Mucosa of descending colon (tissue), 3 donors: Measurements from ENCODE around the gene SAFB. TPM values are rescaled to one million over a fixed set of nuclear protein-coding genes. Genes with fewer than 3 reads are reported as not detected.

Source experiments
- ATAC-seq: fragments of 200-7000 bp; cut with Tn5 transposase; one replicate; pipeline ENCODE4 v1.9.1; 2020; ENCODE audit warnings: mild to moderate bottlenecking, moderate library complexity
- DNase-seq, 3 donors: peaks; one replicate each; pipeline ENCODE4 v3.0.0-alpha.2; 2020
- H3K36me3 ChIP-seq: fragments of 200-600 bp; one replicate; pipeline ENCODE4 v1.8.0; 2021; ENCODE audit warnings: low read depth, mild to moderate bottlenecking
- H3K4me1 ChIP-seq: fragments of 200-600 bp; one replicate; pipeline ENCODE4 v1.8.0; 2021; ENCODE audit warnings: low read depth, mild to moderate bottlenecking
- H3K4me3 ChIP-seq: fragments of 200-600 bp; one replicate; pipeline ENCODE4 v1.8.0; 2021; ENCODE audit warnings: mild to moderate bottlenecking
- H3K9me3 ChIP-seq: fragments of 200-600 bp; one replicate; pipeline ENCODE4 v1.8.0; 2021; ENCODE audit warnings: mild to moderate bottlenecking
- CTCF ChIP-seq: fragments of 200-600 bp; IDR thresholded peaks from one replicate; pipeline ENCODE4 v1.8.0; 2022; ENCODE audit warnings: antibody characterized with exemption, mild to moderate bottlenecking
- intact Hi-C, 2 donors: fragments of 100-400 bp; cut with DNase I in 1 of 2; cut with micrococcal nuclease in 1 of 2; formaldehyde crosslinking; loops; one replicate each; pipeline versions ENCODE4 v1.11.0 to v1.11.1; 2022; cut with DNase I, micrococcal nuclease
- total RNA-seq, 3 donors: library from RNA; stranded (reverse); fragmentation: NEBNext Ultra II Directional in 2 of 3; extraction: Animal tissue kit (Norgen Biotek cat#: 25700) in 2 of 3; gene quantifications; one replicate each; pipeline versions ENCODE4 v1.2.1 to v1.2.4, GENCODE V29; 2021 to 2023
- donor health status: DM: no; HTN: no; CAD: no; lungs with moderate emphysema.
- donor health status: DM: no; HTN: no; CAD: no.
- donor health status: DM: no; HTN: yes; CAD: no.

Gene SAFB
- total RNA-seq, 3 donors from 2014 or later = 78.8 to 115 (median 83.3) TPM

- intact Hi-C loops = no loop called here
- DNase-seq (no peak), ATAC-seq (no peak)
- Histone ChIP-seq H3K9me3 (no peaks in the 10 kb centered on the region), H3K36me3 (peaks cover 38% of the 10 kb centered on the region), H3K4me3 (no peak overlapping the region), H3K4me1 (no peaks in the 10 kb centered on the region)
- no peak for TF ChIP-seq CTCF
Observed at GRCh38 chr19:5609881-5610448, 12.9 kb upstream of the SAFB start.

- ATAC-seq = no peak
- DNase-seq = no peak
- Histone ChIP-seq H3K4me1 (no peaks in the 10 kb centered on the region), H3K36me3 (peaks cover 32% of the 10 kb centered on the region), H3K4me3 (no peak overlapping the region), H3K9me3 (no peaks in the 10 kb centered on the region)
- no peak for TF ChIP-seq CTCF
- intact Hi-C loops = no loop called here
Observed at GRCh38 chr19:5612891-5613865, 9.7 kb upstream of the SAFB start.

GRCh38 chr19:5615756-5616327, 7.0 kb upstream of the SAFB start:
- intact Hi-C loops = no loop called here
- no peak for ATAC-seq
- H3K36me3 ChIP-seq = peaks cover 18% of the 10 kb centered on the region
- no peak for TF ChIP-seq CTCF
- H3K4me3 ChIP-seq = no peak overlapping the region
- no peaks in the 10 kb centered on the region for H3K9me3 ChIP-seq
- no peak for DNase-seq
- H3K4me1 ChIP-seq = peaks cover 11% of the 10 kb centered on the region

GRCh38 chr19:5617080-5617479, 5.8 kb upstream of the SAFB start:
- Histone ChIP-seq H3K36me3 (peaks cover 14% of the 10 kb centered on the region), H3K4me1 (peaks cover 19% of the 10 kb centered on the region), H3K4me3 (no peak overlapping the region), H3K9me3 (no peaks in the 10 kb centered on the region)
- no peak for DNase-seq
- no peak for TF ChIP-seq CTCF
- no peak for ATAC-seq
- intact Hi-C loops = no loop called here

- H3K4me1 ChIP-seq = peaks cover 19% of the 10 kb centered on the region
- H3K4me3 ChIP-seq = no peak overlapping the region
- no peaks in the 10 kb centered on the region for H3K9me3 ChIP-seq
- ATAC-seq (no peak), DNase-seq (no peak)
- TF ChIP-seq CTCF = no peak
- intact Hi-C loops = no loop called here
- H3K36me3 ChIP-seq = peaks cover under 1% of the 10 kb centered on the region
Observed at GRCh38 chr19:5618591-5618990, 4.3 kb upstream of the SAFB start.
